SIG-M5 treated with dmso at 0.1 percent for 504 hours (cell line): ENCODE measurements around the gene SLC8A1.

Experiments used
- DNase-seq: peaks from one replicate; lab custom pipeline; 2025; ENCODE audit not compliant: unreplicated experiment; lab: John Stamatoyannopoulos, UW

The SLC8A1 gene

GRCh38 chr2:40394031-40394430 lies 57.9 kb downstream of the SLC8A1 start:
- peak; percentile 55 for DNase-seq

GRCh38 chr2:40388161-40388560 lies 63.7 kb downstream of the SLC8A1 start:
- DNase-seq: no peak

GRCh38 chr2:40386177-40386576 lies 65.7 kb downstream of the SLC8A1 start:
- no peak for DNase-seq

- DNase-seq: peak; percentile 96
These were observed 67.2 kb downstream of the SLC8A1 start for GRCh38 chr2:40384714-40385113.

- DNase-seq: peak; percentile 75
These were observed 67.7 kb downstream of the SLC8A1 start for GRCh38 chr2:40384233-40384632.

GRCh38 chr2:40380721-40381120 lies 71.2 kb downstream of the SLC8A1 start:
- DNase-seq: no peak

GRCh38 chr2:40380041-40380440 lies 71.8 kb downstream of the SLC8A1 start:
- DNase-seq: no peak

- DNase-seq: no peak
These were observed 77.2 kb downstream of the SLC8A1 start for GRCh38 chr2:40374543-40375240.

GRCh38 chr2:40373111-40373510 lies 78.8 kb downstream of the SLC8A1 start:
- DNase-seq: no peak

- DNase-seq: no peak
These were observed 79.5 kb downstream of the SLC8A1 start for GRCh38 chr2:40372283-40372985.

GRCh38 chr2:40371525-40372282 lies 80.2 kb downstream of the SLC8A1 start:
- DNase-seq: no peak

GRCh38 chr2:40370007-40370395 lies 81.9 kb downstream of the SLC8A1 start:
- no peak for DNase-seq

- no peak for DNase-seq
These were observed 82.5 kb downstream of the SLC8A1 start for GRCh38 chr2:40369267-40370006.

- DNase-seq: no peak
These were observed 84.2 kb downstream of the SLC8A1 start for GRCh38 chr2:40367652-40368051.

- no peak for DNase-seq
These were observed 84.9 kb downstream of the SLC8A1 start for GRCh38 chr2:40367032-40367431.

- no peak for DNase-seq
These were observed 87.6 kb downstream of the SLC8A1 start for GRCh38 chr2:40364151-40364874.

- no peak for DNase-seq
These were observed 88.3 kb downstream of the SLC8A1 start for GRCh38 chr2:40363631-40364030.

- no peak for DNase-seq
These were observed 88.7 kb downstream of the SLC8A1 start for GRCh38 chr2:40363231-40363630.

- DNase-seq: no peak
These were observed 90.4 kb downstream of the SLC8A1 start for GRCh38 chr2:40361478-40361877.

GRCh38 chr2:40360652-40361051 lies 91.2 kb downstream of the SLC8A1 start:
- DNase-seq: no peak

GRCh38 chr2:40359811-40360210 lies 92.1 kb downstream of the SLC8A1 start:
- DNase-seq: no peak
